ENCODE measurements around the gene TECPR1.

DNA sequence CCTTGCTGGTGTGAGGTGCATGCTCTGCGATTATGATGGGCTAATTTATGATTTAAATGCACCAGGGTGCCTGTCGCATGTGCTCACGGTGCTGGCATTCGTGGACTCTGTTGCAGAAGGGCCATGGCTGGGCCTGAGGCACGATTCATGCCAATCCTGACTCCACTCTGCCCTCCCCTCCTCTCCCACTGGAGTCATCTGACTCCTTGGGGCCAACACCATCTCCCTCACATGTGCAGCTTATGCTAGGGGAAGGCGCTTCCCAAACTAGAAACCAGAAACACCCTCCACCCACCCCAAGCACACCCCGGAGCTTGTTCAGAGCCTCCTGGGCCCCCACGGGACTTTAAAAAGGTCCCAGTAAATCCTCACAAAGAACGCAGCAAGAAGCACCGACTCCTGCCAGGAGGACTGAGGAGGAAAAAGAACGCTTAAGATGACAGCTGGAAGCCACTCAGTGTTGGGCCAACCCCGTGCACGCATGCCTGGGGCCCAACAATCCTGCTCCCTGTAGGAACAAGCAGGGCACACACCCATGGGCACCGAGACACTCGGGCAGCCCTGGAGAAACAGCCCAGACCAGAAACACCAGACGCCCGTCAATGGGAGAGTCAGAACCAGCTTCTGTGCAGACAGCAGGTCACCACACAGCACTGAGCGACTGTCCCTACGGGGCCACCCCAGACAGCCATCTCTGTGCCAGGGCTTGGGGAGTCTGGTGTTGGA, 43.6 kb upstream of the TECPR1 start:
- TF ChIP-seq, protein P1, sequence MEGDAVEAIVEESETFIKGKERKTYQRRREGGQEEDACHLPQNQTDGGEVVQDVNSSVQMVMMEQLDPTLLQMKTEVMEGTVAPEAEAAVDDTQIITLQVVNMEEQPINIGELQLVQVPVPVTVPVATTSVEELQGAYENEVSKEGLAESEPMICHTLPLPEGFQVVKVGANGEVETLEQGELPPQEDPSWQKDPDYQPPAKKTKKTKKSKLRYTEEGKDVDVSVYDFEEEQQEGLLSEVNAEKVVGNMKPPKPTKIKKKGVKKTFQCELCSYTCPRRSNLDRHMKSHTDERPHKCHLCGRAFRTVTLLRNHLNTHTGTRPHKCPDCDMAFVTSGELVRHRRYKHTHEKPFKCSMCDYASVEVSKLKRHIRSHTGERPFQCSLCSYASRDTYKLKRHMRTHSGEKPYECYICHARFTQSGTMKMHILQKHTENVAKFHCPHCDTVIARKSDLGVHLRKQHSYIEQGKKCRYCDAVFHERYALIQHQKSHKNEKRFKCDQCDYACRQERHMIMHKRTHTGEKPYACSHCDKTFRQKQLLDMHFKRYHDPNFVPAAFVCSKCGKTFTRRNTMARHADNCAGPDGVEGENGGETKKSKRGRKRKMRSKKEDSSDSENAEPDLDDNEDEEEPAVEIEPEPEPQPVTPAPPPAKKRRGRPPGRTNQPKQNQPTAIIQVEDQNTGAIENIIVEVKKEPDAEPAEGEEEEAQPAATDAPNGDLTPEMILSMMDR (conservative IDR thresholded peaks at IDR 0.05 in 1 of 2, IDR thresholded peaks at IDR 0.05 in 1 of 2; ENCODE audit: low read depth in 1 of 2, low read length in 2 of 2) = no peak
- no peak for TF ChIP-seq EZH2 (IDR thresholded peaks at IDR 0.05; ENCODE audit: low read length, missing control alignments)
